SW 1271 (cell line): ENCODE measurements around the gene ZNF343.
"Not testable (repeated sequence)": the region's sequence is repeated elsewhere in the genome, so short reads cannot be mapped to it uniquely, and the experiment has no call there.

Experiments
- DNase-seq, 2 experiments: peaks; one replicate each; lab custom pipeline; 2025; lab: John Stamatoyannopoulos, UW

Gene ZNF343

GRCh38 chr20:2521369-2522305 lies 12.9 kb upstream of the ZNF343 start:
- DNase-seq: peak in 1 of 2 experiments; percentile 14

DNA sequence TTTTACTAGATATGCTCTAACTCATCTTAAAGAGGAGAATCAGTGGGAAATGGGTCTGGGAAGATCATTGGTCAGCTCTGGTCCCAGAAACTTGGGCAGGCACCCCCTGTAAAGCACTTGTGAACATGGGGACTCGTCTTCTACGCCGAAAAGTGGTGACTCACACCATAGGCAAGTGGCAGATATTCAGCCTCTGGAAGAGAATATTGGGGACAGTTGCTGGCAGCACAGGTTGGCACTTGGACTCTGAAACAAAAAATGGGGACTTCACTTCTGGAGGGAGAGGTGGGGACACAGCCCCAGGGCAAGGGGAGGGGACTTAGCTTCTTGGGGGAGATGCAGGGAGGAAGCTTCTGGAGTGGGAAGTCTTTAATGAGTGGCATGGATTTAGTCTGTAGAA lies 11.9 kb upstream of the ZNF343 start:
- DNase-seq: no peak

- DNase-seq: no peak
Measured at GRCh38 chr20:2519115-2519809, 10.5 kb upstream of the ZNF343 start.

DNA sequence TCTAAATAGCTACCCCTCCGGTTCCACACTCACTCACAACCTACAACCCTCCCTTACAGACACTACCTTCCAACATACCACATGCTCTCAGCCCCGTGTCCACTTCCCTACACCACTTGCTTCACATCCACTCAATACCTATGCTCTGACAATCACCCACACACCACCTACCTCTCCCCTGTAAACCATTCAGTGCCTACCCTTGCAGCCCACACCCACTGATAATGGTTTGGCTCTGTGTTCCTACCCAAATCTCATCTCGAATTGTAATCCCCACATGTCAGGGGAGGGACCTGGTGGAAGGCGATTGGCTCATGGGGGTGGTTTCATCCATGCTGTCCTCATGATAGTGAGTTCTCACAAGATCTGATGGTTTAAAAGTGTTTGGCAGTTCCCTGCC lies 9.8 kb upstream of the ZNF343 start:
- DNase-seq: no peak

DNA sequence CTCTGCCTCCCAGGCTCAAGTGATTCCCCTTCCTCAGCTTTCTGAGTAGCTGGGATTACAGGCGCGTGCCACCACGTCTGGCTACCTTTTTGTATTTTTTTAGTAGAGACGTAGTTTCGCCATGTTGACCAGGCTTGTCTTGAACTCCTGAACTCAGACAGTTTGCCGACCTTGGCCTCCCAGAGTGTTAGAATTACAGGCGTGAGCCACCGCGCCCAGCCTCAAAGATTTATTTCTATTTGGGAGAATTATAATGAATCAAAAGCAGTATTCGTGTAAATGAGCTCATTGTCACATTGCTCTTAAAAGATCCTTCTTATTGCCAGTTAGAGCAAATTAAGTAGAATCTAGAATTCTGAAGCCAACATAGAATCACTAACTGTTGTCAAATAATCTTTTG lies 9.4 kb upstream of the ZNF343 start:
- DNase-seq: no peak

GRCh38 chr20:2516399-2516798 lies 7.7 kb upstream of the ZNF343 start:
- no peak for DNase-seq

- DNase-seq: no peak
Measured at GRCh38 chr20:2515203-2515602, 6.5 kb upstream of the ZNF343 start.

DNA sequence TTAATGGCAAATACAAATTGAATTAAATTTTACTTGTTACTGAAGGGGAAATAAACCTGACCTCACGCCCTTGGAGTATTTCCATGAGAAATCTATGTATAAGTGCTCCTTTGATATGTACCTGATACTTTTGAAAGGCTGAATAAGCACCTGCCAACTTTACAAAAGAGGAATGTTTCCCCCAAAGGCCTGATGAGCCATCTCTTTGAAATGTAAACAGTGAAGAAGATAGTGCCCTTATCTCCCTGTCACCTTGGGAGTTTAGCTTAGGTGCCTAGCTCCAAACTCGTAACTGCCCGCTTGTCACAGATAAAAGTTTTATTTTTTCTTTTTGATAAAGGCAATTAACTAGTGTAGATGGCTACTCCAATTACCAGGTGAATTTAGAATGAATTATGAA lies 1.1 kb upstream of the ZNF343 start:
- DNase-seq: no peak

GRCh38 chr20:2509468-2509781 lies 710 bp upstream of the ZNF343 start:
- no peak for DNase-seq

GRCh38 chr20:2507875-2508630 lies 662 bp downstream of the ZNF343 start:
- no peak for DNase-seq

DNA sequence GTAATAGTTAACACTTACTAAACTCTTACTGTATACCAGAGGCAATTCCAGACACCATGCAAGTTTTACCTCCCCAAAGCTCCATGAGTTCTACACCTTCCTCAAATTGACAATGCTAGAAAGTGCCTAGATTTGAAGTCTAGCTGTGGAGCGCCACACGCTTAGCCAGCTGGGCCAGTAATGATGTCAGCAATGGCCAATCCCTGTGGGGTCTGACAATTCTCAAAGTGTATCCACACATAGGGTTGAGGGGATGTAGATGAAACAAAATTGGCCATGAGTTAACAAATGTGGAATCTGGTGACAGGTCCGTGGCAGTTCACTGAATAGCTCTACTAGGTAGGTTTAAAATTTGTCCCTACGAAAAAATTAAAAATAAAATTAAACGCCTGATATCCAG lies 1.3 kb downstream of the ZNF343 start:
- no peak for DNase-seq

- DNase-seq: not testable (repeated sequence)
Measured at GRCh38 chr20:2506426-2506825, 2.3 kb downstream of the ZNF343 start.

GRCh38 chr20:2504803-2505202 lies 3.9 kb downstream of the ZNF343 start:
- DNase-seq: not testable (repeated sequence)

GRCh38 chr20:2502808-2503384 lies 5.8 kb downstream of the ZNF343 start:
- DNase-seq: not testable (repeated sequence)

DNA sequence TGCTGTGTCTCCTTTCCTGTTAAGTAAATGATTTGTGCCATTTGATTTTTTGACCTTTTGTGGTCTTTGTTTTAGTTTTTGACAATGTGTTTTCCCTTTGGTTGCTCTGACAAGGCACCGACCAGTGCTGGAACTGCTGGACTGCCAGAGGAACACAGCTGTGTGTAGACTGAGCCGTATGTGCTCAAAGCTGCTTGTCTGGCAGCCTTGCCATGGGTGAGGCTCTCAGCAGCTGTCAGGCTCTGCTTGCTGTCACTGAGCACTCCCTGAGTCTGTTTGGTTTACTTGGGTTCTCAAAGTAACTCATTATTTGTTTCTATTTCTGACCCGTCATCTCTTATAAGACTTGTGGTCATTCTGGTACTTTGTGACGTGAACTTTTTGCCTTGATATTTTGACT lies 23.1 kb downstream of the ZNF343 start:
- DNase-seq: no peak

DNA sequence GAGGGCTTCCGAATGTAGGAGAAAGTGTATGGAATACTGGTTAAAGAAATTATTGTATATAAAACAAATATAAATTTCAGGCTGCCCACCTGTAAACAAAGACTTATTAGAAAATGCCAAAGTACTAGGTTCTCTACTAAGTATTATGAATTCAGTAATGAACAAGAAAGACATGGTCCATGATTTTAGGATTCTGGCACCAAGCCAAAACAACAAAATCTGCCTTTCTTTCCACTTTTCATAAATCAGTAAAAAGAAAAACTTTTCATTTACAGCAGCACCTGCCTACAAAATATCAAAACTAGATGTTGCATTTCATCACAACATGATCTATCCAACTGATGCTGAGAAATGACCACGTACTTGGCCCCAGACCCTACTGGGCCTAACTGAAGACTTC lies 23.6 kb downstream of the ZNF343 start:
- DNase-seq: no peak

GRCh38 chr20:2483504-2483903 lies 25.2 kb downstream of the ZNF343 start:
- DNase-seq: no peak

- DNase-seq: no peak
Measured at GRCh38 chr20:2480381-2480780, 28.3 kb downstream of the ZNF343 start.

DNA sequence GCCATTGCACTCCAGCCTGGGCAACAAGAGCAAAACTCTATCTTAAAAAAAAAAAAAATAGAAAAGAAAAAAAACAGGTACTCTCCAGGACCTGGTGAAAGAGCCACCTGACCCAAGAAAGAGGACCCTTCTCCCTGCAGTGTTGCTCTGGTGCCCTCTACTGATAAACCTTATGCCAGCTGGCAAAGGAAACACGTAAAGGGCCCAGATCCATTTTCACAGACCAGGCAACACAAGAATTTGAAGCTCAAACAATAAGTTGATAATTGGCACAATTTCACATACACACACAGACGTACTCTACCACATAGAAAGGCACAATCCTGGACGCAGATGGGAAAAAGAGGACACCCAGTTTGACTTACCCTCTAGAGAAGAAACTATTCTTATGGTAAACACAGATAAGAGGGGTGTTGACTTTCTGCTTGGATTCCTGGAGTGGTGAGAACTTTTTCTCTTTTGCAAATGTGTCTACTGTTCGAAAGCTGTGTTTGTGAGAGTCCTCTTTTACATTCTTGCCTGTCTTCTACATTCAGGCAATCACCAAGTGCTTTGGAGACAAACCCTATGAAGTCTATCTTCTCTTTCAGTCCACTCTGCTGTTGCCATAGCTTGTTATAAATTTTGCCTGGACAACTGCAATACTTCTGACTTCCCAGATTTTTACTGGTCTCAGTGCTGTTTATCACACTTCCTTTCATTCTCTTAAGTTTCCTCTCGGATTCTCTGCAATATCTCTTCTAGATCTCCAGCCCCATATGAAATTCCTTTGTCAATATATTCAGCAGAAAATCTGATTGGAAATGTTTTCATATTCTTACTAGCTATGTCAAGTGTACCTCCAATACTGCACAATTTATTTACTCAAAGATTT lies 31.7 kb downstream of the ZNF343 start:
- no peak for DNase-seq

GRCh38 chr20:2475850-2476741 lies 32.6 kb downstream of the ZNF343 start:
- no peak for DNase-seq
